ENCODE results near the gene RBMS2.
"Not testable (repeated sequence)": the region's sequence is repeated elsewhere in the genome, so short reads cannot be mapped to it uniquely, and the experiment has no call there.

The RBMS2 gene

DNA sequence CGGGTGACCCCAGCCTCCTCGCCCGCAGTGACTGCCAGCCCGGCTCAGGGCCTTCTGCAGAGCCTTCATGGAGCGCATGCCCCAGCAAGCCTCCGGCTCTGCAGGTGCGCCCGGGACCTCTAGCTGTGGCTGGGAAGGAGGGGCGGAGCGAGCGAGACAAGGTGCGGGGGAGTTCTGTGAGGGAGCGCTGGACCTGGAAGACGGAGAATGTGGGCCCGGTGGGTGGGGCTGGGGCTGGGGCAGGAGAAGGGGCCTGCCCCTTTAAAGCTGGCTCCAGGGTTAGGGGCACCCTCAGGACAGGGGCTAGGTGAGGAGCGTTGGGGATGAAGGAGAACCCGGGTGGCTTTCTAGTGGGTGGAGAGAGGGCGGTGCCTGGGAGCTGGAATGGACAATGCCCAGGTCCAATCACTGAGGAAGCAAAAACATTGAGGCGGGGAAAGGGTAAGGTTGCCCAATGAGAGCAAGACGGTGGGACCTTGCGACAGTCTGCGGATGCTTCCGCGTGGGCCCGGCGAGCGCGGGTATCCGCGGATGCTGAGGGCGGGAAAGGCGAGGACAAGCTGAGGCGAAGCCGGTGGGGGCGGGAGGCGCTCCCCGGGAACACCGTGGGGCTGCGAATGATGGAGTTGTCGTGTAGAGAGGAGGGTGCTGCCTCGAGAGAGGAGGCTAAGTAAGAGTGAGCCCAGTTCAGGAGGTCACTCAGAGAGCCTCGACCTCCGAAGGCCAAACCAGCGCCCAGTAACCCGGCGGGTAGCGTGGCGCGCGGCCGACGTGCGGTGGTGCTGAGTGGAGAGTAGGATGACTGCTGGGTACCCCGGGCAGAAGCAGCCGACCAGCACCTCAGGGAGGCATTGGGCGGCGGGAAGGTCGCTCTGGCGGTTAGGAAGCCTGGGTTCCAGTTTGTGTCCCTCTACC is 33.3 kb upstream of the RBMS2 start, which contains the start of gene GLS2:
GLS2 (minus strand) TSS at position 121 of the 915 bp plus-strand sequence; CDS start at position 78, 43 bp downstream.
- peak within 1 kb of the TSS; percentile 54 to 75 (median 67) for H3K4me3 ChIP-seq (ENCODE audit: low read depth in 1 of 5, low read length in 5 of 5)
- H3K9me3 ChIP-seq (ENCODE audit: control insufficient read depth in 5 of 5, low read length in 5 of 5), result no peaks in the 10 kb centered on the region
- H3K27ac ChIP-seq (ENCODE audit: low read depth, low read length), result no peak within 1 kb of the TSS
- peaks cover 6 to 21% (median 18%) of the 10 kb centered on the region in 5 donors for H3K4me1 ChIP-seq (ENCODE audit: control insufficient read depth in 5 of 5, insufficient read depth in 5 of 5, low read length in 5 of 5)
- peak within 1 kb of the TSS in 2 of 5 donors; percentile 53 to 71 for H3K9ac ChIP-seq (ENCODE audit: low read length in 5 of 5)
- H3K36me3 ChIP-seq (ENCODE audit: control insufficient read depth in 5 of 5, insufficient read depth in 5 of 5, low read length in 5 of 5), result no peaks in the 10 kb centered on the region
- H3K27me3 ChIP-seq (ENCODE audit: control insufficient read depth in 5 of 5, insufficient read depth in 4 of 5, low read length in 5 of 5), result peaks cover 0 to 15% (median 3%) of the 10 kb centered on the region in 5 donors

DNA sequence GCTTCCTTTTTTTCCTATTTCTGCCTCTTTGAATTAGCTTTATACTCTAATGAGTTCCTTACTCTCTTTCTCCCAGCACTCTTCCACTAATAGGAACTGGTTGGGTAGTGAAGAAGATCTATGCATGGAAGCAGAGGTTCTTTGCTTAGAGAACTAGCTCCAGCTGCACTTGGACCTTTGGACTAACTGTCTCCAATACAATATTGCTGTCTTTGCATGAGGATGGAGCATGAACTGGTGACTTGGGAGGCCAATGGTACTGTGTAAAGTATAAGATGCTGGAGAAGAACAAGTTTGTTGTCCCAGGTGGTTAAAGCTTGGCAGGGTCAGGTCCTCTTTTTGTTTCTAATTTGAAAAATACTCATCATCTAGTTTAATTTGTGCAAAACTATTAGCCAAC is 31.3 kb upstream of the RBMS2 start:
- H3K27me3 ChIP-seq (ENCODE audit: control insufficient read depth in 5 of 5, insufficient read depth in 4 of 5, low read length in 5 of 5), result peaks cover 0 to 15% (median 3%) of the 10 kb centered on the region in 5 donors
- H3K9me3 ChIP-seq (ENCODE audit: control insufficient read depth in 5 of 5, low read length in 5 of 5), result no peaks in the 10 kb centered on the region
- H3K9ac ChIP-seq (ENCODE audit: low read length in 5 of 5), result no peak overlapping the region
- no peaks in the 10 kb centered on the region for H3K36me3 ChIP-seq (ENCODE audit: control insufficient read depth in 5 of 5, insufficient read depth in 5 of 5, low read length in 5 of 5)
- peaks cover 6 to 21% (median 18%) of the 10 kb centered on the region in 5 donors for H3K4me1 ChIP-seq (ENCODE audit: control insufficient read depth in 5 of 5, insufficient read depth in 5 of 5, low read length in 5 of 5)
- H3K4me3 ChIP-seq (ENCODE audit: low read depth in 1 of 5, low read length in 5 of 5), result no peak overlapping the region
- H3K27ac ChIP-seq (ENCODE audit: low read depth, low read length), result no peak overlapping the region

DNA sequence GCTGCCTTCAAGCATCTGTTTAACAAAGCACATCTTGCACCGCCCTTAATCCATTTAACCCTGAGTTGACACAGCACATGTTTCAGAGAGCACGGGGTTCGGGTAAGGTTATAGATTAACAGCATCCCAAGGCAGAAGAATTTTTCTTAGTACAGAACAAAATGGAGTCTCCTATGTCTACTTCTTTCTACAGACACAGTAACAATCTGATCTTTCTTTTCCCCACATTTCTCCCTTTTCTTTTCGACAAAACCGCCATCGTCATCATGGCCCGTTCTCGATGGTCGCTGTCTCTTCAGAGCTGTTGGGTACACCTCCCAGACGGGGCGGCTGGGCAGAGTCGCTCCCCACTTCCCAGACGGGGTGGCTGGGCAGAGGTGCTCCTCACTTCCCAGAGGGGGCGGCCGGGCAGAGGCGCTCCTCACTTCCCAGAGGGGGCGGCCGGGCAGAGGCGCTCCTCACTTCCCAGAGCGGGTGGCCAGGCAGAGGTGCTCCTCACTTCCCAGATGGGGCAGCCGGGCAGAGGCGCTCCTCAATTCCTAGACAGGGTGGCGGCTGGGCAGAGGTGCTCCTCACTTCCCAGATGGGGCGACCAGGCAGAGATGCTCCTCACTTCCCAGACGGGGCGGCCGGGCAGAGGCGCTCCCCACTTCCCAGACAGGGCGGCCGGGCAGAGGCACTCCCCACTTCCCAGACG is 28.1 kb upstream of the RBMS2 start:
- not testable (repeated sequence) for H3K4me3 ChIP-seq (ENCODE audit: low read depth in 1 of 5, low read length in 5 of 5); H3K9ac ChIP-seq (ENCODE audit: low read length in 5 of 5); H3K27ac ChIP-seq (ENCODE audit: low read depth, low read length); H3K4me1 ChIP-seq (ENCODE audit: control insufficient read depth in 5 of 5, insufficient read depth in 5 of 5, low read length in 5 of 5); H3K36me3 ChIP-seq (ENCODE audit: control insufficient read depth in 5 of 5, insufficient read depth in 5 of 5, low read length in 5 of 5); H3K9me3 ChIP-seq (ENCODE audit: control insufficient read depth in 5 of 5, low read length in 5 of 5)
- peaks cover 0 to 15% (median 2%) of the 10 kb centered on the region in 5 donors for H3K27me3 ChIP-seq (ENCODE audit: control insufficient read depth in 5 of 5, insufficient read depth in 4 of 5, low read length in 5 of 5)

DNA sequence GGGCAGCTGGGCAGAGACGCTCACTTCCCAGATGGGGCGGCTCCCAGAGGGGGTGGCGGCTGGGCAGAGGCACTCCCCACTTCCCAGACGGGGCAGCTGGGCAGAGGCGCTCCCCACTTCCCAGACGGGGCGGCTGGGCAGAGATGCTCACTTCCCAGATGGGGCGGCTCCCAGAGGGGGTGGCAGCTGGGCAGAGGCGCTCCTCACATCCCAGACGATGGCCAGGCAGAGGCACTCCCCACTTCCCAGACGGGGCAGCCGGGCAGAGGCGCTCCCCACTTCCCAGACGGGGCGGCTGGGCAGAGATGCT is 27.6 kb upstream of the RBMS2 start:
- H3K36me3 ChIP-seq (ENCODE audit: control insufficient read depth in 5 of 5, insufficient read depth in 5 of 5, low read length in 5 of 5); H3K4me3 ChIP-seq (ENCODE audit: low read depth in 1 of 5, low read length in 5 of 5); H3K9me3 ChIP-seq (ENCODE audit: control insufficient read depth in 5 of 5, low read length in 5 of 5); H3K27ac ChIP-seq (ENCODE audit: low read depth, low read length); H3K4me1 ChIP-seq (ENCODE audit: control insufficient read depth in 5 of 5, insufficient read depth in 5 of 5, low read length in 5 of 5); H3K9ac ChIP-seq (ENCODE audit: low read length in 5 of 5): not testable (repeated sequence)
- peaks cover 0 to 10% (median 2%) of the 10 kb centered on the region in 5 donors for H3K27me3 ChIP-seq (ENCODE audit: control insufficient read depth in 5 of 5, insufficient read depth in 4 of 5, low read length in 5 of 5)

DNA sequence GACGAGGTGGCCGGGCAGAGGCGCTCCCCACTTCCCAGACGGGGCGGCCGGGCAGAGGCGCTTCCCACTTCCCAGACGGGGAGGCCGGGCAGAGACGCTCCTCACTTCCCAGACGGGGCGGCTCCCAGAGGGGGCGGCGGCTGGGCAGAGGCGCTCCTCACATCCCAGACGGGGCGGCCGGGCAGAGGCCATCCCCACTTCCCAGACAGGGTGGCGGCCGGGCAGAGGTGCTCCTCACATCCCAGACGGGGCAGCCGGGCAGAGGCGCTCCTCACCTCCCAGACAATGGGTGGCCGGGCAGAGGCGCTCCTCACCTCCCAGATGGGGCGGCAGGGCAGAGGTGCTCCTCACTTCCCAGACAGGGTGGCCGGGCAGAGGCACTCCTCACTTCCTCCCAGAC is 27.1 kb upstream of the RBMS2 start:
- H3K36me3 ChIP-seq (ENCODE audit: control insufficient read depth in 5 of 5, insufficient read depth in 5 of 5, low read length in 5 of 5); H3K9me3 ChIP-seq (ENCODE audit: control insufficient read depth in 5 of 5, low read length in 5 of 5); H3K27me3 ChIP-seq (ENCODE audit: control insufficient read depth in 5 of 5, insufficient read depth in 4 of 5, low read length in 5 of 5); H3K9ac ChIP-seq (ENCODE audit: low read length in 5 of 5); H3K4me1 ChIP-seq (ENCODE audit: control insufficient read depth in 5 of 5, insufficient read depth in 5 of 5, low read length in 5 of 5); H3K27ac ChIP-seq (ENCODE audit: low read depth, low read length); H3K4me3 ChIP-seq (ENCODE audit: low read depth in 1 of 5, low read length in 5 of 5): not testable (repeated sequence)

DNA sequence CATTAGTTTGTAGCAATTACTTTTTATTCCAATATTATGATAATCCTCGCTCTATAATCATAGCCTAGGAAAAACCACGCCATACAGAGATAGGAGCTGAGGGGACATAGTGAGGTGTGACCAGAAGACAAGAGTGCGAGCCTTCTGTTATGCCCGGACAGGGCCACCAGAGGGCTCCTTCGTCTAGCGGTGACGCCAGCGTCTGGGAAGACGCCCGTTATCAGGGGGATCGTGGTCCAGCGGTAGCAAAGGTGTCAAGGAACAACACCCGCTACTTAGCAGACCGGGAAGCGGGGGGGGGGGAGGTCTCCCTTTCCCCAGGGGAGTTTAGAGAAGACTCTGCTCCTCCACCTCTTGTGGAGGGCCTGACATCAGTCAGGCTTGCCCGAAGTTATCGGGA is 24.9 kb upstream of the RBMS2 start:
- peak overlapping the region in 1 of 5 donors; percentile 27 for H3K4me3 ChIP-seq (ENCODE audit: low read depth in 1 of 5, low read length in 5 of 5)
- not testable (repeated sequence) for H3K27me3 ChIP-seq (ENCODE audit: control insufficient read depth in 5 of 5, insufficient read depth in 4 of 5, low read length in 5 of 5); H3K9ac ChIP-seq (ENCODE audit: low read length in 5 of 5); H3K9me3 ChIP-seq (ENCODE audit: control insufficient read depth in 5 of 5, low read length in 5 of 5); H3K36me3 ChIP-seq (ENCODE audit: control insufficient read depth in 5 of 5, insufficient read depth in 5 of 5, low read length in 5 of 5); H3K4me1 ChIP-seq (ENCODE audit: control insufficient read depth in 5 of 5, insufficient read depth in 5 of 5, low read length in 5 of 5); H3K27ac ChIP-seq (ENCODE audit: low read depth, low read length)

DNA sequence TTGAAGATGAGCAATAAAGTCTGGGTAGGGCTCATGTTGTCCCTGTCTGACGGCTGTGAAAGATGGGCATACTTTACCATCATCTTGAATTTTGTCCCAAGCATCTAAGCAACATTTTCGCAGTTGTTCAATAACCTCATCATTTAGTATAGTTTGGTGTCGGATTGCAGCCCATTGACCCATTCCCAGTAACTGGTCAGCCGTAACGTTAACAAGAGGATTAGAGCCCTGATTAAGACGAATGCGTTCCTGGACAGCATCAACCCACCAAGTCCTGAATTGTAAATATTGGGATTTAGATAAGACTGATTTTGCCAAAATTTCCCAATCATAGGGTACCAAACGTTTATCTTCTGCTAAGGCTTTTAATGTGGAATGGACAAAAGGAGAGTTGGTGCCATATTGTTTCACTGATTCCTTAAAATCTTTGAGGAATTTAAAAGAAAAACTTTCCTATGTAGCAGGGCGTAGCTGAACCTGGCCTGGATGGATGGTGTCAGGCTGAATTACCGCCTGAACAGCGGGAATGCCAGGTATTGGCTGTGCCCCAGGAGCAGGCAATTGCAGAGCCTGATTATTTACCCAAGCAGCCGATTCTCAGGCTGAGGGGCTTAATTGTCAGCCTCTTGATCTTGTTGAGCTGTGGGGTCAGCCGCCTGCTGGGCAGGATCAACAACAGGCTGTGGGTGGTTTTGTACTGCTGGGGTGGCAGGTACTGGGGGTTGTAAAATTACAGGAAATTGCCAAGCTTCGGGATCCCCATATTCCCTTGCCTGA is 23.3 kb upstream of the RBMS2 start:
- not testable (repeated sequence) for H3K9me3 ChIP-seq (ENCODE audit: control insufficient read depth in 5 of 5, low read length in 5 of 5); H3K4me3 ChIP-seq (ENCODE audit: low read depth in 1 of 5, low read length in 5 of 5); H3K9ac ChIP-seq (ENCODE audit: low read length in 5 of 5); H3K27me3 ChIP-seq (ENCODE audit: control insufficient read depth in 5 of 5, insufficient read depth in 4 of 5, low read length in 5 of 5); H3K27ac ChIP-seq (ENCODE audit: low read depth, low read length); H3K4me1 ChIP-seq (ENCODE audit: control insufficient read depth in 5 of 5, insufficient read depth in 5 of 5, low read length in 5 of 5); H3K36me3 ChIP-seq (ENCODE audit: control insufficient read depth in 5 of 5, insufficient read depth in 5 of 5, low read length in 5 of 5)

DNA sequence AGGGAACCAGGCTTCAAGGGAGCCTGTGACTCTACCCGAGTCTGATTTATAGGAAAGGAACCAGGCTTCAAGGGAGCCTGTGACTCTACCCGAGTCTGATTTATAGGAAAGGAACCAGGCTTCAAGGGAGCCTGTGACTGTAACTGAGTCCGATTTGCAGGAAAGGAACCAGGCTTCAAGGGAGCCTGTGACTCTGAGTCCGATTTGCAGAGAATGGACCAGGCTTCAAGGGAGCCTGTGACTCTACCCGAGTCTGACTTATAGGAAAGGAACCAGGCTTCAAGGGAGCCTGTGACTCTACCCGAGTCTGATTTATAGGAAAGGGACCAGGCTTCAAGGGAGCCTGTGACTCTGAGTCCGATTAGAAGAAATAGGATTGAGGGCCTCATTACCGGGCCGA is 22.2 kb upstream of the RBMS2 start:
- H3K9me3 ChIP-seq (ENCODE audit: control insufficient read depth in 5 of 5, low read length in 5 of 5); H3K27ac ChIP-seq (ENCODE audit: low read depth, low read length); H3K27me3 ChIP-seq (ENCODE audit: control insufficient read depth in 5 of 5, insufficient read depth in 4 of 5, low read length in 5 of 5); H3K9ac ChIP-seq (ENCODE audit: low read length in 5 of 5); H3K36me3 ChIP-seq (ENCODE audit: control insufficient read depth in 5 of 5, insufficient read depth in 5 of 5, low read length in 5 of 5); H3K4me1 ChIP-seq (ENCODE audit: control insufficient read depth in 5 of 5, insufficient read depth in 5 of 5, low read length in 5 of 5); H3K4me3 ChIP-seq (ENCODE audit: low read depth in 1 of 5, low read length in 5 of 5): not testable (repeated sequence)

DNA sequence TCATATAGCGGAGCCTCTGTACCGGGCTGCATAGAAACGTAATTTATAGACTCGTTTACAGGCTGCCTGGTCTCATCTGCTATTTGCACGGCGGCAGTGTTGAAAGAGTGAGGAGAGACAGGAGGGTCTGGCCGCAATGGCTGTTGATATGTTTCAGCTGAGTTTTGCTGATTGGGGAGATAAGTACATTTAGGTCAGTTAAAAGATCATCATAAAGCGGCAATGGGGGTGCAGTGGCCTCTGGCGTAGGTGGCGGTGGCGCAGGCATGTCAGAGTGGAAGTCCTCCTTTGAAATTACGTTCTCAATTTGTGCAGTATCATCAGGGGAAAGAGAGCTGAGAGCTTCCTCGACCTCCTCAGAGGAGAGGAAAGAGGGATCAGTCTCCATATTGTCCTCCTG is 21.7 kb upstream of the RBMS2 start:
- not testable (repeated sequence) for H3K27me3 ChIP-seq (ENCODE audit: control insufficient read depth in 5 of 5, insufficient read depth in 4 of 5, low read length in 5 of 5); H3K9ac ChIP-seq (ENCODE audit: low read length in 5 of 5); H3K27ac ChIP-seq (ENCODE audit: low read depth, low read length); H3K9me3 ChIP-seq (ENCODE audit: control insufficient read depth in 5 of 5, low read length in 5 of 5); H3K4me1 ChIP-seq (ENCODE audit: control insufficient read depth in 5 of 5, insufficient read depth in 5 of 5, low read length in 5 of 5); H3K36me3 ChIP-seq (ENCODE audit: control insufficient read depth in 5 of 5, insufficient read depth in 5 of 5, low read length in 5 of 5); H3K4me3 ChIP-seq (ENCODE audit: low read depth in 1 of 5, low read length in 5 of 5)

DNA sequence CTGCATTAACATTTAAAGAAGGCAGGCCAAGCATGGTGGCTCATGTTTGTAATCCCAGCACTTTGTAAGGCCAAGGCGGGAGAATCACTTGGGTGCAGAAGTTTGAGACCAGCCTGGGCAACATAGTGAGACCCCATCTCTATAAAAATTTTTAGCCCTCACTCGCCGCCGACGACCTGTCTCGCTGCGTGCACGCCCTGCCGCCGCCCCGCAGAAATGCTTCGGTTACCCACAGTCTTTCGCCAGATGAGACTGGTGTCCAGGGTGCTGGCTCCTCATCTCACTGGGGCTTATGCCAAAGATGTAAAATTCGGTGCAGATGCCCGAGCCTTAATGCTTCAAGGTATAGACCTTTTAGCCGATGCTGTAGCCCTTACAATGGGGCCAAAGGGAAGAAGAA is 10.8 kb upstream of the RBMS2 start:
- H3K4me3 ChIP-seq (ENCODE audit: low read depth in 1 of 5, low read length in 5 of 5), result no peak overlapping the region
- no peaks in the 10 kb centered on the region for H3K36me3 ChIP-seq (ENCODE audit: control insufficient read depth in 5 of 5, insufficient read depth in 5 of 5, low read length in 5 of 5)
- H3K9me3 ChIP-seq (ENCODE audit: control insufficient read depth in 5 of 5, low read length in 5 of 5), result no peaks in the 10 kb centered on the region
- no peak overlapping the region for H3K9ac ChIP-seq (ENCODE audit: low read length in 5 of 5)
- no peaks in the 10 kb centered on the region for H3K27me3 ChIP-seq (ENCODE audit: control insufficient read depth in 5 of 5, insufficient read depth in 4 of 5, low read length in 5 of 5)
- H3K4me1 ChIP-seq (ENCODE audit: control insufficient read depth in 5 of 5, insufficient read depth in 5 of 5, low read length in 5 of 5), result peaks cover 0 to 4% (median 0%) of the 10 kb centered on the region in 5 donors
- no peak overlapping the region for H3K27ac ChIP-seq (ENCODE audit: low read depth, low read length)

All from subcutaneous abdominal adipose tissue (tissue), 5 donors.